Measurements from ENCODE around the gene UBL4B. TPM values are rescaled to one million over a fixed set of nuclear protein-coding genes. Genes with fewer than 3 reads are reported as not detected.

The UBL4B gene
- total and polyA plus RNA-seq, 4 experiments from 2014 or later: not detected

DNA sequence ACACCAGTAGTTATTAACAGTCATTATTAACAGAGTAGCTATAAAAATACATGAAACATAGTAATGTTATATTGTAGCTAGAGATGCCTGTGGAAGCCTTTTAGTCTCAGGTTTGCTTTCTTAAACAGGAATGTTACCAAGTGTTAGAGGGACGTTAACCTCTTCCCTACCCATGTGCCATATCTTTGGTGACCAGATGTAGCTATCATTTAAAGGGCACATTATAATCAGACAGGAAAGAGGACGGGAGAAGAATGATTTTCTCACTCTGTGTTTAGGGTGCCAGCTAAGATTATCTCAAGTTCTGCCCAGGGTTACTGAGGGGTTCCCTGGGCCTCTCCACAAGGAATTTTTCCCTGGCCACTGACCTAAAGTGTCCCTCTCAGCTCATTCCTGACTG, 20.9 kb upstream of the UBL4B start:
- no peak overlapping the region for H3K4me3 Mint-ChIP-seq
- Histone ChIP-seq H3K27ac (ENCODE audit: low read depth, low read length) (no peak overlapping the region), H3K36me3 (ENCODE audit: insufficient read depth, low read length) (no peaks in the 10 kb centered on the region), H3K27me3 (ENCODE audit: insufficient read depth, low read length) (no peaks in the 10 kb centered on the region), H3K9me3 (ENCODE audit: control insufficient read depth in 1 of 2, low read length in 2 of 2) (no peaks in the 10 kb centered on the region), H3K4me3 (ENCODE audit: low read length in 2 of 2) (no peak overlapping the region), H3K4me1 (ENCODE audit: insufficient read depth, low read length) (no peaks in the 10 kb centered on the region)
- ChIA-PET CTCF (ENCODE audit: partially characterized antibody) (interaction anchor here (0.6 to 2.9 kb wide), 4 partner anchors 9 to 14 kb away, joined by 3 to 13 read pairs (median 4); no protein-coding TSS in a partner anchor), POLR2A (ENCODE audit: partially characterized antibody) (no interaction called here)
- H3K9me3 Mint-ChIP-seq: peaks cover 0 to 2% (median 0%) of the 10 kb centered on the region in 8 donors
- peaks cover 16 to 31% of the 10 kb centered on the region in 2 donors for H3K27me3 Mint-ChIP-seq
- no peaks in the 10 kb centered on the region for H3K36me3 Mint-ChIP-seq
- DNase-seq: no peak
- no peak overlapping the region for H3K27ac Mint-ChIP-seq
- intact Hi-C loops (cut with micrococcal nuclease): no loop called here
- H3K4me1 Mint-ChIP-seq: peaks cover 0 to 4% (median 1%) of the 10 kb centered on the region in 4 donors

DNA sequence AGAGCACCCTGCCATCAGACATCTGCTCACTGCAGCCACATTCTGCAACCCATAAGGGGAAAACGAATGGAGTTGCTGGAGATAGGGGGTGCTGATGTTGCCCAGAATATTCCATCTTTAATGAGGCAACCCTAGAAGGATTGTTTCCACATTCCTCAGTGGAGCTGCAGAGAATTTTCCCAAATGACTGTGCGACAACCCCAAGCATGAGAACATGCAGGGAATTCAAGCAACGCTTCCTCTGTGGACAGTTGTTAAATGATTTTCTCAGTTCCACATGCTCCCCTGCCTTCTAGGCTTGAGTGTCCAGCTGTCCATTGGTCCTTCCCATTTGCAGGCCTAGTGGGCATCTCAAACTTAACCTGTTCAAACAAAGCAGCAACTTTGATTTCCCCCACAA, 20.5 kb upstream of the UBL4B start:
- no peak for DNase-seq
- Histone ChIP-seq H3K4me1 (ENCODE audit: insufficient read depth, low read length) (no peaks in the 10 kb centered on the region), H3K9me3 (ENCODE audit: control insufficient read depth in 1 of 2, low read length in 2 of 2) (no peaks in the 10 kb centered on the region), H3K27ac (ENCODE audit: low read depth, low read length) (no peak overlapping the region), H3K27me3 (ENCODE audit: insufficient read depth, low read length) (no peaks in the 10 kb centered on the region), H3K4me3 (ENCODE audit: low read length in 2 of 2) (no peak overlapping the region), H3K36me3 (ENCODE audit: insufficient read depth, low read length) (no peaks in the 10 kb centered on the region)
- Mint-ChIP-seq H3K27me3 (peaks cover 13 to 27% of the 10 kb centered on the region in 2 donors), H3K4me3 (no peak overlapping the region), H3K27ac (no peak overlapping the region), H3K9me3 (peaks cover 0 to 2% (median 0%) of the 10 kb centered on the region in 8 donors), H3K4me1 (peaks cover 0 to 4% (median 1%) of the 10 kb centered on the region in 4 donors), H3K36me3 (no peaks in the 10 kb centered on the region)
- ChIA-PET POLR2A (ENCODE audit: partially characterized antibody) (no interaction called here), CTCF (ENCODE audit: partially characterized antibody) (interaction anchor here (1.2 to 2.9 kb wide), 3 partner anchors 8 to 14 kb away, joined by 3 to 13 read pairs (median 5); no protein-coding TSS in a partner anchor)
- intact Hi-C loops (cut with micrococcal nuclease): no loop called here

DNA sequence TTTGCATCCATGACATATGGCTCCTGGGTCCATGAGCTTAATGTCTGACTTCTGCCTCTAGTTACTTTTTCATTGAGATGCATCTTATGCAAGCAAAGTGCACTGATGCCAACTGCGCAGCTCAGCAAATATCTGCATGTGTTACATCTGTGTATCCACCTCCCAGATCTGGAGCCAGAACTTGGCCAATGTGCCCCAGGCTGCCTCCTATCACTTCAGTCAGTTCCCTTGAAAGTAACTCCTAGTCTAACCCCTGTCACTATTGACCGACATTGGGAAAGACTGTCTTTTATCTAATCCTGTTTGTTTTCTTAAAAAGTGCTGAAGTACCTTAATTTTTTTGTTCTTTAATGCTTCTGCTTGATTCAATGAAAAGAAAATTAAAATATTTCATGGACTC, 19.3 kb upstream of the UBL4B start:
- H3K4me1 ChIP-seq (ENCODE audit: insufficient read depth, low read length): no peaks in the 10 kb centered on the region
- H3K36me3 ChIP-seq (ENCODE audit: insufficient read depth, low read length): no peaks in the 10 kb centered on the region
- Mint-ChIP-seq H3K4me1 (peaks cover 0 to 1% (median 0%) of the 10 kb centered on the region in 4 donors), H3K9me3 (peaks cover 0 to 2% (median 0%) of the 10 kb centered on the region in 8 donors), H3K36me3 (no peaks in the 10 kb centered on the region), H3K4me3 (no peak overlapping the region), H3K27ac (no peak overlapping the region), H3K27me3 (peaks cover 11 to 22% of the 10 kb centered on the region in 2 donors)
- no peak overlapping the region for H3K4me3 ChIP-seq (ENCODE audit: low read length in 2 of 2)
- H3K9me3 ChIP-seq (ENCODE audit: control insufficient read depth in 1 of 2, low read length in 2 of 2): no peaks in the 10 kb centered on the region
- intact Hi-C loops (cut with micrococcal nuclease): no loop called here
- CTCF ChIA-PET (ENCODE audit: partially characterized antibody): interaction anchor here (0.8 kb wide), 1 partner anchor 12 kb away, joined by 3 read pairs; no protein-coding TSS in a partner anchor
- POLR2A ChIA-PET (ENCODE audit: partially characterized antibody): interaction anchor here (0.6 kb wide), 1 partner anchor 10 kb away, joined by 3 read pairs; no protein-coding TSS in a partner anchor
- H3K27me3 ChIP-seq (ENCODE audit: insufficient read depth, low read length): no peaks in the 10 kb centered on the region
- H3K27ac ChIP-seq (ENCODE audit: low read depth, low read length): no peak overlapping the region
- no peak for DNase-seq

DNA sequence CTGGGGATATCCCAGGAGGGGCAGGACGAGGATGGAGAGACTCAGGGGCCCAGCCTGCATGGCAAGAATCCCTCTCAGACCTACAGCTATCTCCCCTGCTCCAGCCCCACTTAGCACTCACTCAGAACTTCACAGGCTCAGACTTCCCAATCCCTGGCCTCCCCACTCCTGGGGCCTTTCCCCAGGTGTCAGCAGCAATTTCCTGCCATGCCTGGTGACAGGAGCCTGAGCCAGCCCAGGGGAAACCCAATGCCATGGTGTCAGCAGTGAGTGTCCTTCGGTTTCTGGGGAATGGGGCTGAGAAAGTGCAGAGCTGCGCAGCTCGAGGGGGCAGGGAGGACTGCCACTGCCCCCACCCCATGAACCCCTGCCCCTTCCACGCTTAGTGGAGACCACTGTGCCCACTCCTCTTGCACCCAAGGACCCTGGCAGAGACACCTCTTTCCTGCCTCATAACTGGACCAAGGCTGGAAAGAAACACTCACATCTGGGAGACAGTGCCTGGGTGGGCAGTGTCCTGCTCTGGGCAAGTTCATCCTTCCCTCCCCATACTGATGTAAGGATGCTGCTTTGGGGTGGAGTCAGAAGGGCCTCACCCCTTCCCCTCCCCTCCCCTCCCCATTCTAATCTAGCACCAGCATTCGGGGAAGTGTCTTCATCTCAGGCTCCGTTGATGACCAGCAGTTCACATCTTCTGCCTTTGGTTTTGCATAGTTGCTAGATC, 17.1 kb upstream of the UBL4B start:
- CTCF ChIA-PET (ENCODE audit: partially characterized antibody): interaction anchor here (2.5 kb wide), 1 partner anchor 11 kb away, joined by 10 read pairs; no protein-coding TSS in a partner anchor

DNA sequence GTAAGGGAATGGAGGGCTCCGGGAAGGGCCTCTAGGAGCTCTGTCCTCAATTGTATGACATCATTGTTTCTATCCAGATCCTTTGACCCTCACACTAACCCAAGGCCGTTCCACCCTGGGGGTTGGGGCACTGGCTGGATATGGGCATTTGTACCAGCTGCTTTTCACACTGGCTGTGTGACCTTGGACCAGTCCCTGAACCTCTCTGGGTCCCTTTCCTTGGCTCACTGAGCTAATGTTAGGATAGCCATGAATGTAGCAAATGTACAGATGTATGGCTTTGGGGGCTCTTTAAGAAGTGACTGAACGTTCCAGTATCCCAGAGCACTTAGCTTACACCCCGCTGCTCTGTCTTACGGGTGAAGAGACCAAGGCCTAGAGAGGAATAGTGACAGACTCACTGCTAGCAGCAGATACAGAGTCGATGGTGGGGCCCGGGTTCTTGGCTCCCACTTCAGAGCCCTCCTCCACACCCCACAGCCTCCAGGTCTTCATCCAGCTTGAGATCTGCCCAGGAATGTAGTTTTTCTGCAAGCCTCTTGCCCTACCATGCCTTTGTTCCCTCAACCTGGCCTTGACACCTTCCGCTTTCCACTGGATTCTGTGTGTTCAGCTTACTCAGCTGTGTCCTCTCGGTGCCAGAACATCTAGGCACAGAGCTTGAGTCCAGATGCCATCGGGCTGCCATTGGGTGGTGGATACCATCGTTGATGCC, 14.6 kb upstream of the UBL4B start:
- Histone ChIP-seq H3K4me1 (ENCODE audit: insufficient read depth, low read length) (no peaks in the 10 kb centered on the region), H3K27me3 (ENCODE audit: insufficient read depth, low read length) (no peaks in the 10 kb centered on the region), H3K9me3 (ENCODE audit: control insufficient read depth in 1 of 2, low read length in 2 of 2) (no peaks in the 10 kb centered on the region), H3K4me3 (ENCODE audit: low read length in 2 of 2) (no peak overlapping the region), H3K36me3 (ENCODE audit: insufficient read depth, low read length) (no peaks in the 10 kb centered on the region), H3K27ac (ENCODE audit: low read depth, low read length) (no peak overlapping the region)
- Mint-ChIP-seq H3K4me1 (no peaks in the 10 kb centered on the region), H3K9me3 (no peaks in the 10 kb centered on the region), H3K4me3 (no peak overlapping the region), H3K27ac (no peak overlapping the region), H3K27me3 (peaks cover 7 to 9% of the 10 kb centered on the region in 2 donors), H3K36me3 (no peaks in the 10 kb centered on the region)
- intact Hi-C loops (cut with micrococcal nuclease): no loop called here
- DNase-seq: no peak
- POLR2A ChIA-PET (ENCODE audit: partially characterized antibody): no interaction called here
- CTCF ChIA-PET (ENCODE audit: partially characterized antibody): interaction anchor here (0.8 to 4.0 kb wide), 6 partner anchors 8 to 67 kb away, joined by 3 to 14 read pairs (median 4); no protein-coding TSS in a partner anchor

More for the DNA sequence above, 17.1 kb upstream of the UBL4B start:
- Mint-ChIP-seq H3K4me3 (no peak overlapping the region), H3K9me3 (peaks cover 0 to 2% (median 0%) of the 10 kb centered on the region in 8 donors), H3K36me3 (no peaks in the 10 kb centered on the region), H3K4me1 (no peaks in the 10 kb centered on the region), H3K27ac (no peak overlapping the region), H3K27me3 (peaks cover 8 to 16% of the 10 kb centered on the region in 2 donors)
- Histone ChIP-seq H3K27ac (ENCODE audit: low read depth, low read length) (no peak overlapping the region), H3K4me1 (ENCODE audit: insufficient read depth, low read length) (no peaks in the 10 kb centered on the region), H3K9me3 (ENCODE audit: control insufficient read depth in 1 of 2, low read length in 2 of 2) (no peaks in the 10 kb centered on the region), H3K36me3 (ENCODE audit: insufficient read depth, low read length) (no peaks in the 10 kb centered on the region), H3K27me3 (ENCODE audit: insufficient read depth, low read length) (no peaks in the 10 kb centered on the region), H3K4me3 (ENCODE audit: low read length in 2 of 2) (no peak overlapping the region)
- intact Hi-C loops (cut with micrococcal nuclease): no loop called here
- POLR2A ChIA-PET (ENCODE audit: partially characterized antibody): no interaction called here
- DNase-seq: no peak

DNA sequence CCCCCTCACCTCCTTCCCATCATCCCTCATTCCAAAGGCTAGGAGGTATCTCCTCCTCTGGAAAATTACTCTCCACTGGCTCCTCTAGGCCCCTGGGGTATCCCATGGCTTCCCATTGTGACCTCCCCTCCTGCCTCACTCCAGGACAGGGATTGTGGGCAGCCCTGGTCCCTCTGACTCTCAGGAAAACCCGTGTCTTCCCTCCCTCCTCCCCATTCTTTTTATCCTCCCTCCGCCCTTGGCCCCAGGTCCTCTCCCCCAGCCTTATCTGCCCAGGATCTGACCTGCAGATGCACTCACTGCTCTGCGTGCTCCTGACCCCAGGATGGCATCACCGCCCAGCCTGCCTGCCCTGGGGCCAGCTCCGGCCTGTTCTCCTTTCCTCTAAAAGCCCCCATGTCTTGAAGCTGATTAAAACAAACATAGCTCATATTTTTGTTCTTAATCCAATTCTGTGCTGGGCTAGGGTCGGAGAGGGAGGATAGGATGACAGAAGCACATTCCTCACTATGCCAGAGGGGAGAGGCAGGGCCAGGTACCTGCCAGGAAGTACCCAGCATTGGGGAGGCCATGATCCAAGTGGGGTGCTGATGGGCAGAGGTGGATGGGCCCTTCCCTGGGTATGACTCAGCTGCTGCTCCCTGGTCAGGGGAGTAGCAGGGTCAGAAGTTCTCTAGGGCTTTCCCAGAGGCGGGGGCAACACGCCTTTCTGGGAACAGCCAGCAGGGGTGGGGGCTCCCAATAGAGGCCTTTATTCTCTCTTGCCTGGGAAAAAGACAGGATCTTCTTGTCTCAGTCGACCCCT, 13.8 kb upstream of the UBL4B start:
- H3K27ac ChIP-seq (ENCODE audit: low read depth, low read length): no peak overlapping the region
- H3K4me3 ChIP-seq (ENCODE audit: low read length in 2 of 2): no peak overlapping the region
- no peaks in the 10 kb centered on the region for H3K4me1 ChIP-seq (ENCODE audit: insufficient read depth, low read length)
- ChIA-PET POLR2A (ENCODE audit: partially characterized antibody) (no interaction called here), CTCF (ENCODE audit: partially characterized antibody) (interaction anchor here (0.8 to 4.0 kb wide), 4 partner anchors 10 to 68 kb away, joined by 3 to 14 read pairs (median 3); no protein-coding TSS in a partner anchor)
- H3K27me3 ChIP-seq (ENCODE audit: insufficient read depth, low read length): no peaks in the 10 kb centered on the region
- Mint-ChIP-seq H3K36me3 (no peaks in the 10 kb centered on the region), H3K4me3 (no peak overlapping the region), H3K9me3 (no peaks in the 10 kb centered on the region), H3K4me1 (no peaks in the 10 kb centered on the region), H3K27me3 (peaks cover 7 to 9% of the 10 kb centered on the region in 2 donors), H3K27ac (no peak overlapping the region)
- no peaks in the 10 kb centered on the region for H3K36me3 ChIP-seq (ENCODE audit: insufficient read depth, low read length)
- H3K9me3 ChIP-seq (ENCODE audit: control insufficient read depth in 1 of 2, low read length in 2 of 2): no peaks in the 10 kb centered on the region
- intact Hi-C loops (cut with micrococcal nuclease): no loop called here
- DNase-seq: no peak

Data from CD4-positive, alpha-beta memory T cell (primary cell).